Cardiac muscle cell (in vitro differentiated cells and primary cell): Measurements from ENCODE around the gene MAP4K1. TPM values are rescaled to one million over a fixed set of nuclear protein-coding genes. Genes with fewer than 3 reads are reported as not detected.
"Not testable (repeated sequence)": the region's sequence is repeated elsewhere in the genome, so short reads cannot be mapped to it uniquely, and the experiment has no call there.

Source experiments
- DNase-seq, 2 donors: peaks; one replicate each; pipeline versions ENCODE4 v3.0.0 to v3.0.0-alpha.2; 2010 to 2017; ENCODE audit warnings: low read depth in 1 of 2, low spot score in 1 of 2
- H3K27ac ChIP-seq: fragments of 200-600 bp; sonication (generic); 2 replicates; pipeline ENCODE4 v1.5.1; 2016
- H3K27me3 ChIP-seq: fragments of 200-600 bp; sonication (generic); 2 replicates; pipeline ENCODE4 v1.6.0; 2016; ENCODE audit warnings: control low read depth
- H3K36me3 ChIP-seq: fragments of 200-600 bp; sonication (generic); 2 replicates; pipeline ENCODE4 v1.5.1; 2016; ENCODE audit warnings: control low read depth
- H3K4me1 ChIP-seq: fragments of 200-600 bp; sonication (generic); 2 replicates; pipeline ENCODE4 v1.8.1; 2017; ENCODE audit warnings: low read depth, mild to moderate bottlenecking, mixed run types
- H3K4me3 ChIP-seq: fragments of 200-600 bp; sonication (generic); 2 replicates; pipeline ENCODE4 v1.5.1; 2016; ENCODE audit warnings: mild to moderate bottlenecking
- H3K9me3 ChIP-seq: fragments of 200-600 bp; sonication (generic); 2 replicates; pipeline ENCODE4 v1.5.1; 2017; ENCODE audit warnings: low read depth, mild to moderate bottlenecking, control low read depth
- polyA plus RNA-seq: library from polyadenylated mRNA; unstranded; fragments of >200 nt; fragmentation: Nextera tagmentation; extraction: Ambion mirVana; gene quantifications from 2 replicates; pipeline ENCODE4 v1.2.1, GENCODE V29; 2016
- total RNA-seq: library from RNA; depleted of rRNA; stranded (reverse); fragments of >200 nt; gene quantifications from 2 replicates; pipeline ENCODE4 v1.2.3, GENCODE V29; 2016
- TF ChIP-seq, protein P1 (sequence below): IDR thresholded peaks from 2 replicates; pipeline ENCODE4 v1.5.1; 2012; ENCODE audit warnings: low read depth, mild to moderate bottlenecking, low read length

MAP4K1 gene
- total and polyA plus RNA-seq, 2 experiments from 2014 or later = 3.9 to 4.6 TPM

DNA sequence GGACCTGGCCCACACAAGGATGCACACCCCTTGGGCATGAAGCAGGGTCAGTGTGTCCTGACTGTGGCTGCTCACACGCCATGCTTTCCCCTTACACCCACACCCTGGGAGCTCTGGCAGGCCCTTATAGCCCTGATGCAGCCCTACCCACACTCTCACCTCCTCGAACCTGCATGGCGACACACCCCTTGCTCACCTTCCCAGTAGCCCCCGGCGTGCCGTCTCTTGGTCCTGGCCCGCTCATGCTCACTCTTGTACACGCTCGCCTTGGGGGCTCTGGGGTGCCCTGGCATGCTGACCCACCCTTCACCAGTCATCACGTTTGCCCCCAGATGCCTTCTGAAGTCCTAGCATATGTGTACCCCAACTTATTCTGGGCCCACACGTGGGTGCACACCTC, 56.1 kb downstream of the MAP4K1 start:
- Histone ChIP-seq H3K4me1 (no peaks in the 10 kb centered on the region), H3K27me3 (no peaks in the 10 kb centered on the region), H3K36me3 (no peaks in the 10 kb centered on the region), H3K4me3 (no peak overlapping the region), H3K9me3 (no peaks in the 10 kb centered on the region), H3K27ac (no peak overlapping the region)
- TF ChIP-seq, protein P1, sequence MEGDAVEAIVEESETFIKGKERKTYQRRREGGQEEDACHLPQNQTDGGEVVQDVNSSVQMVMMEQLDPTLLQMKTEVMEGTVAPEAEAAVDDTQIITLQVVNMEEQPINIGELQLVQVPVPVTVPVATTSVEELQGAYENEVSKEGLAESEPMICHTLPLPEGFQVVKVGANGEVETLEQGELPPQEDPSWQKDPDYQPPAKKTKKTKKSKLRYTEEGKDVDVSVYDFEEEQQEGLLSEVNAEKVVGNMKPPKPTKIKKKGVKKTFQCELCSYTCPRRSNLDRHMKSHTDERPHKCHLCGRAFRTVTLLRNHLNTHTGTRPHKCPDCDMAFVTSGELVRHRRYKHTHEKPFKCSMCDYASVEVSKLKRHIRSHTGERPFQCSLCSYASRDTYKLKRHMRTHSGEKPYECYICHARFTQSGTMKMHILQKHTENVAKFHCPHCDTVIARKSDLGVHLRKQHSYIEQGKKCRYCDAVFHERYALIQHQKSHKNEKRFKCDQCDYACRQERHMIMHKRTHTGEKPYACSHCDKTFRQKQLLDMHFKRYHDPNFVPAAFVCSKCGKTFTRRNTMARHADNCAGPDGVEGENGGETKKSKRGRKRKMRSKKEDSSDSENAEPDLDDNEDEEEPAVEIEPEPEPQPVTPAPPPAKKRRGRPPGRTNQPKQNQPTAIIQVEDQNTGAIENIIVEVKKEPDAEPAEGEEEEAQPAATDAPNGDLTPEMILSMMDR = no peak
- no peak for DNase-seq

DNA sequence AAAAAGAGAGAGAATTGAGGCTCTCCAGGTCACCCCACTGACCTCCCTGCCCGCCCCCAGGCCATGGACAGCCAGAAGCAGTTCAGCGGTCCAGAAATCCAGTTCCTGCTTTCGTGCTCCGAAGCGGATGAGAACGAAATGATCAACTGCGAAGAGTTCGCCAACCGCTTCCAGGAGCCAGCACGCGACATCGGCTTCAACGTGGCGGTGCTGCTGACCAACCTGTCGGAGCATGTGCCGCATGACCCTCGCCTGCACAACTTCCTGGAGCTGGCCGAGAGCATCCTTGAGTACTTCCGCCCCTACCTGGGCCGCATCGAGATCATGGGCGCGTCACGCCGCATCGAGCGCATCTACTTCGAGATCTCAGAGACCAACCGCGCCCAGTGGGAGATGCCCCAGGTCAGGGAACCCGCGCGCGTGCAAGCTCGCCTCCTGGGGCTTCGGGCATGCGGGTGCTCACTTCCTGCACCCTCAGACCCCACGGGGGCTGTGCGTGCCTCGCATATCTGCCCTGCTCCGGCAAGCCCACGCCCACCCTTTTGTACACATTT, 56.6 kb downstream of the MAP4K1 start:
- H3K27ac ChIP-seq = no peak overlapping the region
- H3K9me3 ChIP-seq = no peaks in the 10 kb centered on the region
- DNase-seq = no peak
- no peaks in the 10 kb centered on the region for H3K27me3 ChIP-seq
- H3K4me1 ChIP-seq = no peaks in the 10 kb centered on the region
- H3K36me3 ChIP-seq = no peaks in the 10 kb centered on the region
- TF ChIP-seq, protein P1 = no peak
- no peak overlapping the region for H3K4me3 ChIP-seq

DNA sequence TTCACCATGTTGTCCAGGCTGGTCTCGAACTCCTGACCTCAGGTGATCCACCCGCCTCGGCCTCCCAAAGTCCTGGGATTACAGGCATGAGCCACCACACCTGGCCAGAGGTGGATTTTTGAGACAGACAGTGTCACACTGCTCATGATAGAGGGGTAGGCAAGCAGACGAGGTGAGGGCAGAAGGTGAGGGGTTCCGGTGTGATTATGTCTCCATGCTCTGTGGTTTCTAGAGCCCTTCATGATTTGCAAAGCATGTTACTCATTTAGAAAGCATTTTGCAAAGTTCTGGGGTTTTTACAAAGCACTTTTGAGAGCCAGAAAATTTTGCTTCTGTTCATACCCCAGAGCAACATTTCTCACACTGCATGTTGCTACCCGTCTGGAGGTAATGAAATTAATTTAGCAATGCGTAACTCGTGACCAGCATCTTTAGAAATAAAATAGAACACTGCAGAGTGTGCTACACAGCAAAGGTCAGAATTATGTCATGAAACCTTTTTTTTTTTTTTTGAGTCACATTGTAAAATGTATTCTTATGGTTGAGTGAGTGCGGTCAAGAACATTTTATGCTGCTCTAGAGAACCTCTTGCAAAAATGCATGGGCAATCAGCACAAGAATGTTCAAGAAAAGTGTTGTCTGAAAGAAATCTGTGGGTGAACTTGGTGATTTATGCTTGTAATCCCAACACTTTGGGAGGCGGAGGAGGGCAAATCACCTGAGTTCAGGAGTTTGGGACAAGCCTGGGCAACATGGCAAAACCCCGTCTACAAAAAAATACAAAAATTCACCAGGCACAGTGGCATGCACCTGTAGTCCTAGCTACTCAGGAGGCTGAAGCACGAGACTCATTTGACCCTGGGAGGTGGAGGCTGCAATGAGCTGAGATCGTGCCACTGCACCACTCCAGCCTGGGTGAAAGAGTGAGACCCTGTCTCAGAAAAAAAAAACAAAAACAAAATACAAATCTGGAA, 58.0 kb downstream of the MAP4K1 start:
- Histone ChIP-seq H3K4me1 (no peaks in the 10 kb centered on the region), H3K27me3 (no peaks in the 10 kb centered on the region), H3K9me3 (no peaks in the 10 kb centered on the region), H3K27ac (no peak overlapping the region), H3K36me3 (no peaks in the 10 kb centered on the region), H3K4me3 (no peak overlapping the region)
- no peak for DNase-seq
- TF ChIP-seq, protein P1 = no peak

DNA sequence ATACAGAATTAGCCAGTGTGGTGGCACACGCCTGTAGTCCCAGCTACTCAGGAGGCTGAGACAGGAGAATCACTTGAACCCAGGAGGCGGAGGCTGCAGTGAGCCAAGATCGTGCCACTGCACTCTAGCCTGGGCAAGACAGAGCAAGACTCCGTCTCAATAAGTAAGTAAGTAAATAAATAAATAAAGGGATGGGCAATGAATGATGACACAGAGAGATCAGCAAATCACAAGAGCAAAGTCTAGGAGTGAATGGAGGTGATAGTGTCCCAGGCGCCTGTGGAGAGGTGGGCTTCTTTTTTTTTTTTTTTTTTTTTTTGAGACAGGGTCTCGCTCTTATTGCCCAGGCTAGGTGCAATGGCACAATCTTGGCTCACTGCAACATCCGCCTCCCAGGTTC, 58.8 kb downstream of the MAP4K1 start:
- H3K36me3 ChIP-seq, H3K27me3 ChIP-seq, H3K4me3 ChIP-seq, H3K27ac ChIP-seq, H3K4me1 ChIP-seq, DNase-seq, H3K9me3 ChIP-seq: not testable (repeated sequence)

DNA sequence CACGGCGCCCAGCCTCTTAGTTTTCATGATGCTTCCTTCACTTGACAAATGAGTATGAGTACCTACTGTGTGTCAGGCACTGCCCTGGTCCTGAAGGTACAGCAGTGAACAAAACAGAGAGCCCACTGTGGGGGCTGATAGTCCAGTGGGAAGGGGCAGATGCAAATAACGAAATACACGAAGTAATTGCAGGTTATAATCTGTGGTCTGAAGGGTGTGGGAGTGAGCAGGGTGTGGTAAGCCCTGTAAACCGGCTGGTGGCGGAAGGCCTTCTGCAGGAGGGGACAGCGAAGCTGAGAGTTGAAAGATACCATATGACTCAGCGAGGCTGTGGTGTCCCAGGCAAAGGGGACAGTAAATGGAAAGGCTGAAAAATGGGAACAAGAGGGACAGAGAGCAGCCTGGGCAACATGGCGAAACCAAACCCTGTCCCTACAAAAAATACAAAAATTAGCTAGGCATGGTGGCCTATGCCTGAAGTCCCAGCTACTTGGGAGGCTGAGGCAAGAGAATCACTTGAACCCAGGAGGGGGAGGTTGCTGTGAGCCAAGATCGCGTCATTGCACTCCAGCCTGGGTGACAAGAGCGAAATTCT, 60.5 kb downstream of the MAP4K1 start:
- TF ChIP-seq, protein P1 = no peak
- Histone ChIP-seq H3K27ac (no peak overlapping the region), H3K27me3 (no peaks in the 10 kb centered on the region), H3K9me3 (no peaks in the 10 kb centered on the region), H3K36me3 (no peaks in the 10 kb centered on the region), H3K4me1 (no peaks in the 10 kb centered on the region), H3K4me3 (no peak overlapping the region)
- DNase-seq = no peak
